ENCODE measurements around the gene B3GNT3. TPM values are rescaled to one million over a fixed set of nuclear protein-coding genes. Genes with fewer than 3 reads are reported as not detected.
"Not testable (repeated sequence)": the region's sequence is repeated elsewhere in the genome, so short reads cannot be mapped to it uniquely, and the experiment has no call there.

The B3GNT3 gene
- total RNA-seq, 1 donor from 2014 or later = not detected

DNA sequence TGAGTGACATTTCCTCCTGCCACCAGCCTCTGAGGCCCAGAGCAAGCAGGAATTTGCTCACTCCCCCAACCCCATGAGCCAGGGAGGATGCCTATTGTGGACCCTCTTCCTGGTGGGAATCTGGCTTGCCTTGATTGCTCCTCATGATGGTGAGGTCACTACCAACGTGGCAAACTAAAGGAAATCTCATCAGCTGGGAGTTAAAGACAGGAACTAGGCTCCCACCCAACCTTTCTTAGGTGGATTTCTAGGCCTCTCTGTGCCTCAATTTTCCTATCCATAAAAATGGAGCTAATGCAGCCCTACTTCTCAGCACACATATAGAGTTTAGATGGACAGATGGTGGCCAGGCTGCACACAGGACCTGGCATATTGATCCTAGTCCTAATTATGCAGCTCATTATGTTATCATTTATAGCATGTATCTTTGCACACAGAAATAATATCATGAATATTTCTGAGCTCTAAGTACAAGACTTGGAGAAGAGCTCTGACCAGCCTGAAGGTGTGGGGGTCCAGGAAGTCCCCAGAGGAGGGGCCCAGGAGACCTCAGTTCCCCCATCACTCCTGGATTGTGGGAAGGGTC is 2.0 kb downstream of the B3GNT3 start:
- peak; percentile 0 for DNase-seq (ENCODE audit: low spot score)
- Histone ChIP-seq H3K36me3 (no peaks in the 10 kb centered on the region), H3K4me3 (no peak overlapping the region), H3K9ac (no peak overlapping the region), H3K4me2 (no peak overlapping the region), H3K9me3 (ENCODE audit: low read depth) (no peaks in the 10 kb centered on the region), H4K20me1 (ENCODE audit: low read depth) (no peaks in the 10 kb centered on the region), H3F3A (ENCODE audit: low read depth) (no peaks in the 10 kb centered on the region), H3K79me2 (ENCODE audit: low read depth) (no peaks in the 10 kb centered on the region), H3K27me3 (peaks cover 48% of the 10 kb centered on the region), H3K4me1 (no peaks in the 10 kb centered on the region), H2AFZ (replicated peaks) (no peak overlapping the region), H3K27ac (no peak overlapping the region)
- Mint-ChIP-seq H3K27me3 (ENCODE audit: insufficient read depth, low read depth) (peaks cover 29% of the 10 kb centered on the region), H3K4me3 (no peak overlapping the region), H3K27ac (no peak overlapping the region), H3K36me3 (no peaks in the 10 kb centered on the region), H3K4me1 (peaks cover 6% of the 10 kb centered on the region), H3K9me3 (no peaks in the 10 kb centered on the region)
- TF ChIP-seq, protein P1, sequence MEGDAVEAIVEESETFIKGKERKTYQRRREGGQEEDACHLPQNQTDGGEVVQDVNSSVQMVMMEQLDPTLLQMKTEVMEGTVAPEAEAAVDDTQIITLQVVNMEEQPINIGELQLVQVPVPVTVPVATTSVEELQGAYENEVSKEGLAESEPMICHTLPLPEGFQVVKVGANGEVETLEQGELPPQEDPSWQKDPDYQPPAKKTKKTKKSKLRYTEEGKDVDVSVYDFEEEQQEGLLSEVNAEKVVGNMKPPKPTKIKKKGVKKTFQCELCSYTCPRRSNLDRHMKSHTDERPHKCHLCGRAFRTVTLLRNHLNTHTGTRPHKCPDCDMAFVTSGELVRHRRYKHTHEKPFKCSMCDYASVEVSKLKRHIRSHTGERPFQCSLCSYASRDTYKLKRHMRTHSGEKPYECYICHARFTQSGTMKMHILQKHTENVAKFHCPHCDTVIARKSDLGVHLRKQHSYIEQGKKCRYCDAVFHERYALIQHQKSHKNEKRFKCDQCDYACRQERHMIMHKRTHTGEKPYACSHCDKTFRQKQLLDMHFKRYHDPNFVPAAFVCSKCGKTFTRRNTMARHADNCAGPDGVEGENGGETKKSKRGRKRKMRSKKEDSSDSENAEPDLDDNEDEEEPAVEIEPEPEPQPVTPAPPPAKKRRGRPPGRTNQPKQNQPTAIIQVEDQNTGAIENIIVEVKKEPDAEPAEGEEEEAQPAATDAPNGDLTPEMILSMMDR (IDR thresholded peaks at IDR 0.05) = no peak
- TF ChIP-seq EZH2 (IDR thresholded peaks at IDR 0.05) = no peak
- TF ChIP-seq EZH2phosphoT487 (IDR thresholded peaks at IDR 0.05) = no peak

- H3K27me3 Mint-ChIP-seq (ENCODE audit: insufficient read depth, low read depth) = peaks cover 33% of the 10 kb centered on the region
- Histone ChIP-seq H3K4me3 (no peak overlapping the region), H3K4me2 (no peak overlapping the region), H3F3A (ENCODE audit: low read depth) (no peaks in the 10 kb centered on the region), H3K9ac (no peak overlapping the region), H3K36me3 (no peaks in the 10 kb centered on the region), H3K79me2 (ENCODE audit: low read depth) (no peaks in the 10 kb centered on the region), H4K20me1 (ENCODE audit: low read depth) (no peaks in the 10 kb centered on the region), H3K27me3 (peaks cover 48% of the 10 kb centered on the region), H3K4me1 (no peaks in the 10 kb centered on the region), H2AFZ (replicated peaks) (no peak overlapping the region), H3K27ac (no peak overlapping the region), H3K9me3 (ENCODE audit: low read depth) (no peaks in the 10 kb centered on the region)
- TF ChIP-seq EZH2 (IDR thresholded peaks at IDR 0.05) (no peak), EZH2phosphoT487 (IDR thresholded peaks at IDR 0.05) (no peak)
- TF ChIP-seq, protein P1 (IDR thresholded peaks at IDR 0.05) = no peak
- H3K9me3 Mint-ChIP-seq = no peaks in the 10 kb centered on the region
- H3K4me3 Mint-ChIP-seq = no peak overlapping the region
- no peaks in the 10 kb centered on the region for H3K36me3 Mint-ChIP-seq
- peaks cover 4% of the 10 kb centered on the region for H3K4me1 Mint-ChIP-seq
- no peak overlapping the region for H3K27ac Mint-ChIP-seq
- DNase-seq (ENCODE audit: low spot score) = peak; percentile 1
Observed at GRCh38 chr19:17797424-17798201, 2.7 kb downstream of the B3GNT3 start.

- not testable (repeated sequence) for H4K20me1 ChIP-seq (ENCODE audit: low read depth); H3K27ac ChIP-seq; H3K27ac Mint-ChIP-seq; DNase-seq (ENCODE audit: low spot score); H3K79me2 ChIP-seq (ENCODE audit: low read depth); H3K9me3 ChIP-seq (ENCODE audit: low read depth); H3K9me3 Mint-ChIP-seq; H3K4me3 ChIP-seq; H3K36me3 ChIP-seq; H3K4me1 ChIP-seq; H3F3A ChIP-seq (ENCODE audit: low read depth); H3K36me3 Mint-ChIP-seq; H3K4me1 Mint-ChIP-seq; H3K4me2 ChIP-seq; H2AFZ ChIP-seq (replicated peaks); H3K4me3 Mint-ChIP-seq; H3K9ac ChIP-seq
- H3K27me3 ChIP-seq = peaks cover 43% of the 10 kb centered on the region
- peaks cover 33% of the 10 kb centered on the region for H3K27me3 Mint-ChIP-seq (ENCODE audit: insufficient read depth, low read depth)
Observed at GRCh38 chr19:17798599-17798998, 3.7 kb downstream of the B3GNT3 start.

All from neural progenitor cell (in vitro differentiated cells).